Liver (tissue), 3 donors: Measurements from ENCODE around the gene ATF4.

Experiments used
- CTCF ChIP-seq: fragments of 150-350 bp; IDR thresholded peaks from 2 replicates; pipeline ENCODE4 v1.5.1; 2017; ENCODE audit warnings: improper control_type of control experiment, low read depth, low read length; ENCODE audit not compliant: missing input control
- EGR1 ChIP-seq, 2 donors: IDR thresholded peaks; 2 replicates each; pipeline ENCODE4 v1.6.1; 2016 to 2018; ENCODE audit warnings: antibody characterized with exemption in 2 of 2, low read depth in 2 of 2
- GABPA ChIP-seq, 2 donors: IDR thresholded peaks in 1 of 2; conservative IDR thresholded peaks in 1 of 2; 2 replicates each; pipeline ENCODE4 v1.6.1; 2016; ENCODE audit warnings: antibody characterized with exemption in 2 of 2, mild to moderate bottlenecking in 1 of 2, moderate library complexity in 1 of 2
- HNF4A ChIP-seq, 2 donors: conservative IDR thresholded peaks; 2 replicates each; pipeline ENCODE4 v1.6.1; 2016; ENCODE audit warnings: antibody characterized with exemption in 2 of 2, mild to moderate bottlenecking in 2 of 2
- JUND ChIP-seq, 2 donors: IDR thresholded peaks; 2 replicates each; pipeline ENCODE4 v1.6.1; 2016; ENCODE audit warnings: antibody characterized with exemption in 2 of 2
- MAX ChIP-seq: IDR thresholded peaks from 2 replicates; pipeline ENCODE4 v1.6.1; 2016; ENCODE audit warnings: antibody characterized with exemption
- RAD21 ChIP-seq, 2 donors: IDR thresholded peaks; 2 replicates each; pipeline ENCODE4 v1.6.1; 2016; ENCODE audit warnings: antibody characterized with exemption in 2 of 2, mild to moderate bottlenecking in 2 of 2
- RXRA ChIP-seq, 2 donors: IDR thresholded peaks; 2 replicates each; pipeline ENCODE4 v1.6.1; 2017 to 2018; ENCODE audit warnings: antibody characterized with exemption in 2 of 2, mild to moderate bottlenecking in 1 of 2
- SP1 ChIP-seq: IDR thresholded peaks from 2 replicates; pipeline ENCODE4 v1.6.1; 2018; ENCODE audit warnings: antibody characterized with exemption, mild to moderate bottlenecking
- TAF1 ChIP-seq: conservative IDR thresholded peaks from 2 replicates; pipeline ENCODE4 v1.6.1; 2016; ENCODE audit warnings: antibody characterized with exemption, mild to moderate bottlenecking
- YY1 ChIP-seq: IDR thresholded peaks from 2 replicates; pipeline ENCODE4 v1.6.1; 2016; ENCODE audit warnings: antibody characterized with exemption, mild to moderate bottlenecking
- TF ChIP-seq, protein P1 (sequence below): IDR thresholded peaks from 2 replicates; pipeline ENCODE4 v1.6.1; 2016; ENCODE audit warnings: antibody characterized with exemption, mild to moderate bottlenecking
- TF ChIP-seq, protein P2 (sequence below): IDR thresholded peaks from 2 replicates; pipeline ENCODE4 v1.6.1; 2016; ENCODE audit warnings: antibody characterized with exemption
- donor health status: healthy.
- donor health status: healthy.

DNA sequence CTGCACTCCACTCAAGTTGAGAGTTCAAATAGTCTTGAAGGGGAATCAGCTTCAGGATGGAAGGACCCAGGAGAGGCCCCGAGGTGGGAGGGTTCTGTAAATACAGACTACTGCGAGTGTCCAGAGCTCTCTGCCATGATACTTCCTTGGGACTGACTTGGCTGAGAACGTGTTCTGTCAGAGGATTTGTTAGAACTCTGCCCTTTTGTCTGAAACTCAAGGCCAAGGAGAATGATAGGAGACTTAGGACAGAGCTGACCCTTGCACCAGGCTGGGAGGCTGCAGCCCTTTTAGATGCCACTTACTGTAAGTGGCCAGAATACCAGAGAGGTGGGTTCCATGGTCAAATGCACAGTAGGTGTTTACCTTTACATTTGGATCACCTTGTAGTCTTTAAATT lies 2.9 kb upstream of the ATF4 start:
- TF ChIP-seq EGR1 (IDR thresholded peaks at IDR 0.05; ENCODE audit: low read depth in 2 of 2) (no peak), TAF1 (no peak), CTCF (no peak), JUND (IDR thresholded peaks at IDR 0.05) (no peak), GABPA (IDR thresholded peaks at IDR 0.05 in 1 of 2, conservative IDR thresholded peaks at IDR 0.05 in 1 of 2) (no peak), MAX (no peak), YY1 (no peak), RAD21 (IDR thresholded peaks at IDR 0.05) (no peak), RXRA (IDR thresholded peaks at IDR 0.05) (no peak), SP1 (no peak), HNF4A (conservative IDR thresholded peaks at IDR 0.05) (no peak)
- TF ChIP-seq, protein P1, sequence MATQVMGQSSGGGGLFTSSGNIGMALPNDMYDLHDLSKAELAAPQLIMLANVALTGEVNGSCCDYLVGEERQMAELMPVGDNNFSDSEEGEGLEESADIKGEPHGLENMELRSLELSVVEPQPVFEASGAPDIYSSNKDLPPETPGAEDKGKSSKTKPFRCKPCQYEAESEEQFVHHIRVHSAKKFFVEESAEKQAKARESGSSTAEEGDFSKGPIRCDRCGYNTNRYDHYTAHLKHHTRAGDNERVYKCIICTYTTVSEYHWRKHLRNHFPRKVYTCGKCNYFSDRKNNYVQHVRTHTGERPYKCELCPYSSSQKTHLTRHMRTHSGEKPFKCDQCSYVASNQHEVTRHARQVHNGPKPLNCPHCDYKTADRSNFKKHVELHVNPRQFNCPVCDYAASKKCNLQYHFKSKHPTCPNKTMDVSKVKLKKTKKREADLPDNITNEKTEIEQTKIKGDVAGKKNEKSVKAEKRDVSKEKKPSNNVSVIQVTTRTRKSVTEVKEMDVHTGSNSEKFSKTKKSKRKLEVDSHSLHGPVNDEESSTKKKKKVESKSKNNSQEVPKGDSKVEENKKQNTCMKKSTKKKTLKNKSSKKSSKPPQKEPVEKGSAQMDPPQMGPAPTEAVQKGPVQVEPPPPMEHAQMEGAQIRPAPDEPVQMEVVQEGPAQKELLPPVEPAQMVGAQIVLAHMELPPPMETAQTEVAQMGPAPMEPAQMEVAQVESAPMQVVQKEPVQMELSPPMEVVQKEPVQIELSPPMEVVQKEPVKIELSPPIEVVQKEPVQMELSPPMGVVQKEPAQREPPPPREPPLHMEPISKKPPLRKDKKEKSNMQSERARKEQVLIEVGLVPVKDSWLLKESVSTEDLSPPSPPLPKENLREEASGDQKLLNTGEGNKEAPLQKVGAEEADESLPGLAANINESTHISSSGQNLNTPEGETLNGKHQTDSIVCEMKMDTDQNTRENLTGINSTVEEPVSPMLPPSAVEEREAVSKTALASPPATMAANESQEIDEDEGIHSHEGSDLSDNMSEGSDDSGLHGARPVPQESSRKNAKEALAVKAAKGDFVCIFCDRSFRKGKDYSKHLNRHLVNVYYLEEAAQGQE, result no peak
- TF ChIP-seq, protein P2, sequence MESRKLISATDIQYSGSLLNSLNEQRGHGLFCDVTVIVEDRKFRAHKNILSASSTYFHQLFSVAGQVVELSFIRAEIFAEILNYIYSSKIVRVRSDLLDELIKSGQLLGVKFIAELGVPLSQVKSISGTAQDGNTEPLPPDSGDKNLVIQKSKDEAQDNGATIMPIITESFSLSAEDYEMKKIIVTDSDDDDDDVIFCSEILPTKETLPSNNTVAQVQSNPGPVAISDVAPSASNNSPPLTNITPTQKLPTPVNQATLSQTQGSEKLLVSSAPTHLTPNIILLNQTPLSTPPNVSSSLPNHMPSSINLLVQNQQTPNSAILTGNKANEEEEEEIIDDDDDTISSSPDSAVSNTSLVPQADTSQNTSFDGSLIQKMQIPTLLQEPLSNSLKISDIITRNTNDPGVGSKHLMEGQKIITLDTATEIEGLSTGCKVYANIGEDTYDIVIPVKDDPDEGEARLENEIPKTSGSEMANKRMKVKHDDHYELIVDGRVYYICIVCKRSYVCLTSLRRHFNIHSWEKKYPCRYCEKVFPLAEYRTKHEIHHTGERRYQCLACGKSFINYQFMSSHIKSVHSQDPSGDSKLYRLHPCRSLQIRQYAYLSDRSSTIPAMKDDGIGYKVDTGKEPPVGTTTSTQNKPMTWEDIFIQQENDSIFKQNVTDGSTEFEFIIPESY, result no peak
